Keratinocyte (primary cell): ENCODE measurements around the gene KDELR1.

Experiments used
- EZH2 ChIP-seq: IDR thresholded peaks from one replicate; pipeline ENCODE4 v1.6.1; 2012; ENCODE audit warnings: inconsistent platforms, mild to moderate bottlenecking, low read length, moderate library complexity
- TF ChIP-seq, protein P1 (sequence below), 3 experiments: IDR thresholded peaks in 1 of 3; conservative IDR thresholded peaks in 1 of 3; optimal IDR thresholded peaks in 1 of 3; 2 replicates in 2 of 3; 3 replicates in 1 of 3; pipeline versions ENCODE3 to v1.5.1; 2011; ENCODE audit warnings: low read length in 3 of 3, mild to moderate bottlenecking in 3 of 3, moderate library complexity in 2 of 3, control low read depth in 1 of 3, inconsistent platforms in 1 of 3; ENCODE audit not compliant: insufficient read depth in 2 of 3; ENCODE audit errors: extremely low read depth in 1 of 3

DNA sequence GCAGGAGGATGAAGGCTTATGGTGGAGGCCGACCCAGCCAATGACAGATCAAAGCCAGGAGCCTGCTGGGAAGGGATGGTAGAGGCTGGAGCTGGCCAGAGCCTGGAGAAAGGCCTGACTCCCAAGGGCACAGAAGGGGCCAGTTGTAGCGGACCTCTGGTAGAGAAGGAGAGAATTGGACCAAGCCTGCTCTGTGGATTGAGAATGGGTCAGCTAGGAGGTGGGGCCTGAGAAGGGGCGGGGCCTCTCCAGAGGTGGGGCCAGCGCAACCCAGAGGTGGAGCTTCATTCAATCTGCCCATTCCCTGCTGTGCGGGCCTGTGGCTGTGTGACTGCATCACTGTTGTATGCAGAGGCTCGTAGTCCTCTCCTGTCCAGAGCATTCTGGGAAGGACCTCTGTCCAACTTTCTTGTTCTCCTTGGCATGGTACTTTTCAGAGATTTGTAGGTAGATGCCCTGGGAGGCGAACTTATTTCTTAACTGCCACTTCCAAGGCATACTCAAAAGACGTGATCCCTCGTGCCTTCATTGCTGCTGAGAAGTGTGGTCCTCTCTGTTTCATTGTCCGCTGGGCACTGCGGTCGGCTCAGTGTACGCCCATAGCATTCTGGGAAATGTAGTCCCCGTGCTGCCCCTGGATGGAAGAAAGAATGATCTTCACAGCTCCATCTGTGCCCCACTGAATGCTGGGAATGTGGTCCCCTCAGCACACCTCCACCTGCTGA, 8.8 kb upstream of the KDELR1 start:
- TF ChIP-seq, protein P1, sequence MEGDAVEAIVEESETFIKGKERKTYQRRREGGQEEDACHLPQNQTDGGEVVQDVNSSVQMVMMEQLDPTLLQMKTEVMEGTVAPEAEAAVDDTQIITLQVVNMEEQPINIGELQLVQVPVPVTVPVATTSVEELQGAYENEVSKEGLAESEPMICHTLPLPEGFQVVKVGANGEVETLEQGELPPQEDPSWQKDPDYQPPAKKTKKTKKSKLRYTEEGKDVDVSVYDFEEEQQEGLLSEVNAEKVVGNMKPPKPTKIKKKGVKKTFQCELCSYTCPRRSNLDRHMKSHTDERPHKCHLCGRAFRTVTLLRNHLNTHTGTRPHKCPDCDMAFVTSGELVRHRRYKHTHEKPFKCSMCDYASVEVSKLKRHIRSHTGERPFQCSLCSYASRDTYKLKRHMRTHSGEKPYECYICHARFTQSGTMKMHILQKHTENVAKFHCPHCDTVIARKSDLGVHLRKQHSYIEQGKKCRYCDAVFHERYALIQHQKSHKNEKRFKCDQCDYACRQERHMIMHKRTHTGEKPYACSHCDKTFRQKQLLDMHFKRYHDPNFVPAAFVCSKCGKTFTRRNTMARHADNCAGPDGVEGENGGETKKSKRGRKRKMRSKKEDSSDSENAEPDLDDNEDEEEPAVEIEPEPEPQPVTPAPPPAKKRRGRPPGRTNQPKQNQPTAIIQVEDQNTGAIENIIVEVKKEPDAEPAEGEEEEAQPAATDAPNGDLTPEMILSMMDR (optimal IDR thresholded peaks at IDR 0.05 in 1 of 3, IDR thresholded peaks at IDR 0.05 in 1 of 3, conservative IDR thresholded peaks at IDR 0.05 in 1 of 3; ENCODE audit: extremely low read depth in 1 of 3, insufficient read depth in 2 of 3, low read length in 3 of 3): no peak
- TF ChIP-seq EZH2: no peak
